Pulmonary artery endothelial cell (primary cell): Measurements from ENCODE around the gene PLEKHF1. TPM values are rescaled to one million over a fixed set of nuclear protein-coding genes. Genes with fewer than 3 reads are reported as not detected.

ENCODE experiments used
- DNase-seq: peaks from one replicate; pipeline ENCODE4 v3.0.0-alpha.2; 2011; ENCODE audit warnings: low read depth, low spot score
- total RNA-seq: library from RNA; depleted of rRNA; stranded (reverse); fragments of >200 nt; gene quantifications from 2 replicates; pipeline ENCODE4 v1.2.3, GENCODE V29; 2014

PLEKHF1 gene
- total RNA-seq, 1 donor from 2014 or later, result 11.3 TPM

DNA sequence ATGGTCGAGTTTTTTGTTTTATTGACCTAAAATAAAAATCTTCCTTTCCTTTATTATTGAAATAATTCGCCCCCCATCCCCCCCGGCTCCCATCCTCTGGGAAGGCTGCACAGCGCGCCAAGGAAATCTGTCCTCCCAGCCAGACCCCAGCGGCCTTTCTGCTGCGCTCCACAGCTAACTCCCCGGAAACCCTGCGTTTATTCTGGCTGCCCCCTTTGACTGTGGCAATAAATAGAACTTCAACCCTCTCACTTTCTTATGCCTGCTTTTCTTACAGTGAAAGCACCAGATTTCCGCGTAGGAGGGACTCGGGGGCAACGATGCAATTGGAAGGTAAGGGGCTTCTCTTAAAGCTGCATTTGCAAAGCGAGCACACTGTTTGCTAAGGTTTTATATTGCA, 59.5 kb downstream of the PLEKHF1 start:
- no peak for DNase-seq

Other genes starting within 250 kb of the PLEKHF1 start
- gene VSTM2B, start 139.5 kb upstream of the PLEKHF1 start, total RNA-seq, result not detected in 2 replicates
- 97.8 and 124 TPM in 2 replicates for gene POP4, start 59.2 kb upstream of the PLEKHF1 start, total RNA-seq
- gene C19orf12, start 49.8 kb downstream of the PLEKHF1 start, total RNA-seq, result 18.4 and 22.6 TPM in 2 replicates
- gene CCNE1, start 146.5 kb downstream of the PLEKHF1 start, total RNA-seq, result 6.5 and 7.4 TPM in 2 replicates